Stimulated activated CD4-positive, alpha-beta T cell treated with anti-CD3 and anti-CD28 coated beads, Interleukin-4, amount 100 ng/mL, for 1 hour (primary cell): ENCODE measurements around the gene TIMP2.
"Not testable (repeated sequence)": the region's sequence is repeated elsewhere in the genome, so short reads cannot be mapped to it uniquely, and the experiment has no call there.

Experiments
- DNase-seq: peaks from one replicate; pipeline ENCODE4 v3.0.0-alpha.2; 2020

Gene TIMP2, protein sequence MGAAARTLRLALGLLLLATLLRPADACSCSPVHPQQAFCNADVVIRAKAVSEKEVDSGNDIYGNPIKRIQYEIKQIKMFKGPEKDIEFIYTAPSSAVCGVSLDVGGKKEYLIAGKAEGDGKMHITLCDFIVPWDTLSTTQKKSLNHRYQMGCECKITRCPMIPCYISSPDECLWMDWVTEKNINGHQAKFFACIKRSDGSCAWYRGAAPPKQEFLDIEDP

DNA sequence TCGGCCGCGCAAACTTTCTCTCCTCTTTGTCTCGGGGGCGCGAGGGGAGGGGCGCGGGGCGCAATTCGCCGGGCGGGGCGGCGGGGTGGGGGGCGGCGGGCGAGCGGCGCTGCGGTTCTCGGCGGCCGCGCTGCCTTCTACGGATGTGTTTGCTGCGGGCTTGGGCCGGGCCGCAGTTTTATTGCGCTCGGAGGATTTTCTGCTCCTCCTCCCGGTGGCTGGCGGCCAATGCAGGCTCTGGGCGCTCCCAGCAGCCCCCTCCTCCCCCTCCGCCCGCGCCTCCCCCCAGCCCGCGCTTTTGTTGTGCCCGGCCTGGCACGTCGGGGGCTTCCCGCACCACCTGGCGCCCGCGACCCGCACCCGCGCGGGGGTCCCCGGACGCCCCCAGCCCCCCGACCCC lies at the start of gene TIMP2:
Gene TIMP2 (minus strand): TSS at position 154 of the 400 bp plus-strand sequence. CDS start 299 bp downstream, outside the sequence.
- peak; percentile 66 for DNase-seq

DNA sequence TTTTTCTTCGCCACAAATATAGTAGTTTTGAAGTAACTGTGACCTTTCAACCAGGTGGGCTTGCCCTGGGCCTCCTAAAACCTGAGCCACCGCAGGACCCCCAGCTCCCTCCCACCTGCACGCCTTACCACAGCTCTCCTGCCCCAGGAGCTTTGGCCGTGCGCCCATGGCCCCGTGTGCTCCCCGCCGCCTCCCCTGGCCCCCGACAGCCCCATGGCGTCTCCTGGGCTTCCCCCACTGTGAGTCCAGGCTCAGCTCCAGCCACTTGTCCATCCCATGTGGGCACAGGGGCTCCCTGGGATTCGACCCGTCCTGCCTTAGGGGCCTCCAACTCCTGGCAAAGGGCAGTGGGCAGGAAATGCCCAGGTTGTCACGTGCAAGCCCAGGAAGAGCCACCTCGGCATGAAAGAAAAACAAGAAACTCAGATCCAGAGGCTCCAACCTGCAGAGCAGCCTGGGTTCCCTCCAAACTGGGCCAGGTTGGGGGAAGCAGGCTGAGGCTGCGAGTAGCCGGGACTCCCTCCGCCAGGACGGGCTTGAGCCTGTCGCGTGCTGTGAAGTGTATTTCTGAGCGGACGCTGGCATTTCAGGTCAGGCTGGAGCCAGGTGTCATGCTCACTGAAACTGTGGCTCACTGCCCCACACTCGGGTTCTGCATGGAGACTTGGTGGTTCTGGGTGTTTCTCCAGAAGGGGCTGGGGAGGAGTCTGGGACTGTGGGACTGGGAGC lies 48.8 kb upstream of the TIMP2 start:
- no peak for DNase-seq

DNA sequence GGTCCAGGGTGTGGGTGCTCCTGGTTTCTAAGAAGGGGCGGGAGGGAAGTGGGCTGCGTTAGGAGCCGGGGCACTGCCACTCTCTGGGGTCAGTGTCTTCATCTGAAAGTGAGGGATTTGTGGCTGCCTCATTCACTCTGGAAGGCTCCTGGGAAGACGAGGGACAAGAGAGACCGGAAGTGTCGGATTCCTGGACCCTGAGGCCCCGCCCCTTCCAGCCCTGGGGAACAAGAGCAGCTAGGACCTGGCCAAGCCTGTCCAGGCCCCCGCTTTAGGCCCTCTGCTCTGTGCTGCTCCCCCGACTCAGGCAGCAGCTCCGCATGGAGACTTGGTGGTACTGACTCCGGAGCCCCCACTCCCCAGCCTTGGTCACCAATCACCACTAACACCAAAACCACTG lies 48.0 kb upstream of the TIMP2 start:
- no peak for DNase-seq

DNA sequence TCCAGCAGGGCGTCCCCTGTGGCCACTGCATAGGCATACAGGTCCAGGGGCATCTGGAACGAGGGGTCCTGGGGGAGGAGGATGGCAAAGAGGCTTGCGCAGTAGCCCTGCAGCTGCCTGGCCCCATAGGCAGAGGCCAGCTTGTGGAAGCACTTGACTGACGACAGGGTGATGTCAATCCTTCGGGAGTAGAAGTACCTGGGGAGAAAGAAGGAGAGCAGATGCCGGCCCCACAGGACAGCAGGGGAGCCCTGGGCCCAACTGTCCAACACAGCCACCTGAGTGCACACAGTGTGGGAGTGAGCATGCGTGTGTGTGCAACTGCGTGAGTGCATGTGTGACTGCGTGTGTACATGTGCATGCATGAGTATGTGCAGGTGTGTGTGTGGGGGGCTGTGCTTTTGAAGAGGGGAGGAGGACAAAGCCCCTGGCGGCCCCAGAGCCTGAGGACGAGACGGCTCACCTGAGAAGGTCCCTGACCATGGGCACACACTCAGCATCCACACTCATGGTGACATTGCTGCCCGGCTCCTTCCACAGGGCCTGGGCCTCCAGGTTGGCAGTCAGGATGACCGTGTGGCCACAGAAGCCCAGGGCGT lies 47.4 kb upstream of the TIMP2 start:
- no peak for DNase-seq

DNA sequence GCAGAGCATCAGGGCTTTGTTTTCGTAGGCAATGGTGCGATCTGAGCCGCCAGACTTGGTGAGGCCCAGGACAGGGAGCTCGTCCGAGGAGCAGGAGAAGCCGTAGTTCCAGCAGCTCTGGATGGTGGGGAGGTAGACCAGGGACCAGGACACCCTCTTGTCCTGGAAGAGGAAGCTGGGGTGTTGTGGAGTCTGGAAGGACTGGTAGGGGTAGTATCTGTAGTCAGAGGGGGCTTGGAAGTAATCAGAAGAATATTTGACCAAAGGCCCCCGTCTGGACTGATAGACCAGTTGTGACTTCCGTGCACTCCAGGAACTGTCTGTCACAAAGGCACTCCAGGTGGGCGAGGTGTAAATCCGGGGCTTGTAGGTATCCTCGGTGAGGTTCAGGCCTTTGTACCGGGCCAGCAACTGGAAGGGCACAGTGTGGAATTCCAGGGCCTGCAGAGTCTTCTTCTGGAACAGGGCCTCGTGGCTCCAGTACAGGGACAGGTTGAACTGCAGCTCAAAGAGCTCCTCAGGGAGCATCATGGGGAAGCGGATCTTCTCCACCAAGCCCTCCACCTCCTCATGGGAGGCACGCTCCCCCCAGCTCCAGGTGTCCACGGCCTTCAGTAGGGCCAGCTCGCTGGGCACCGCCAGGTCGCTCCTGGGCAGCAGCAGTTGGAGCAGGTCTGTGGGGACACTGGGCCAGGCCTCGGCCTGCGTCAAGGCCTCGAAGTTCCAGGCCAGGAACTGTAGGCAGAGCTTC lies 46.7 kb upstream of the TIMP2 start:
- no peak for DNase-seq

DNA sequence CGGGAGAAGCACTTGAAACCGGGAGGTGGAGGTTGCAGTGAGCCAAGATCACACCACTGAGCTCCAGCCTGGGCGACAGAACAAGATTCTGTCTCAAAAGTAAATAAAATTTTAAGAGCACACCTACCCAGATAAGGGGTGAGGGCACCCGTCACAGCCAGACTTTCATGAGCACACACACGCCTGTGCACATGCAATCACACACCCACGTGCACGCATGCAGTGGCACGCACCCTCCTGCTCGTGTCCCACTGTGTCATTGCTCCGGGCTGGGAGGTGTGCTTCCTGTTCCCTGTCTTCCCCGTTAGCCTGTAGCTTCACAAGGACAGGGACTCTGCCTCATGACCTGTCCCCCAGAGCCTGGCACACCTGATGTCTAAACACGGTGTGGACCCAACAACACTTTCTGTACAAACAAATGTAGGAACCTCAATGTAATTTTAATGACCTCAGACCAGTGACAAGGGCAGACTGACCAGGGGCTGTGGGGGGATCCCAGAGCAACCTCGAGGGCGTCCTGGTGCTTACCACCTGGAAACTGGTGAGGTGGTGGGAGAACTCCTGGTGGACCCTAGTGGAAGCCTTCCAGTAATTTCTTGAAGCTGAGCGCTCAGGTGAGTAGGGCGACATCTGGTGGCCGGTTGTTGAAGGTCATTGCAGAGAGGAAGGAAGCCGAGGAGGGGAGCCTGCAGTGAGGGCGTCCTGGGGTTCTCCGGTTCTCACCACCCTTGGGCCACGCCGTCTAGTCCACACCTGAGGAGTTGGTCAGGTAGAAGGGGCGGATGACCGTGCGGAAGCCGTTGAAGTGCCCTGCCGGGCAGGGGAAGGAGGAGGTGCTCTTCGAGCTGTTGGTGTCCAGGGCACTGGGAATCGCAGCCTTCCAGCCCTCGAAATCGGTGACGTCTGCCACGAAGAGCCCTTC lies 45.9 kb upstream of the TIMP2 start:
- DNase-seq, result peak; percentile 81

DNA sequence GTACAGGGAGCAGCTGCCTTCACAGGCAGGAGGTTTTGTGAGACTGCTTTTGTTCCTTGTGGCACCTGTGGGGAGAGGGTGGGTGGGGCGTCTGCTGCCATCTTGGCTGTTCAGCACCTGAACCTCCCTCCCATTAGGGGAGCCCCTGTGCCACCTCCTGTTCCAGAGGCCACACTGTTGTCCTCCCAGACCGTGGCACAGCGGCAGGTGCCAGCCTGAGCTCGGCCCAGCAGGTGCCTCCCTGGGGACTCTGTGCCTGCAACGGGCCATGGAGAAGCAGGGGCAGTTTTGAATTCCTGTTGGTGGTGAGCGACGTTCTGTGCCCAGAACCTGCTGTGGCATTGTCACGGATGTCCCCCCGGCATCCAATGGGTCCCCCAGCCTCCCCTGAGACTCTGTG lies 44.7 kb upstream of the TIMP2 start:
- DNase-seq, result no peak

DNA sequence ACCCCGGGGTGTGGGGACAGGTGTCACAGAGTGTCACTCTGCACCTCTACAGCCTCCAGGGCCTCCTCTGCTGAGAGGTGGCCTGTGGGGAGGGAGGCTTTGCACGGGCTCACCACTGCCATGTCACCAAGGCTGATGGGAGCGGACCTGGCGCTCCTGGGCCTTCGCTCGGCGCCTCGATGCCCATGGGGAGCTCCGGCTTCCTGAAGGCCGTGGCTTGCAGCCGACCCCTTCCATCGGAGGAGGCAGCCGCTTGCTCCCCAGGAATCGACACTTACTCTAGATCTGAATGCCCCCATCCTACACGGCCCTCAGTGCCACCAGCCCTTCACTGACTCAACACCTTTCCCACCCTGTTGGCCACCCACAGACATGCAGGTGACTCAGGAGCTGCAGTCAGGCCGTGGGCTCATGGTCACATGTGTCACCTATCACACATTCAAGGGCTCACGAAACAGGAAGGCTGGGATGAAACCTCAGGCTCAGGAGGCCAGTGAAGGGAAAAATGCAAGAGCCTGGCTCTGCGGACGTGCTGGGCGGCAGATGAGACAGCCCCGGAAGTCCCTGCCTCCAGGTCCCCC lies 42.7 kb upstream of the TIMP2 start:
- no peak for DNase-seq

DNA sequence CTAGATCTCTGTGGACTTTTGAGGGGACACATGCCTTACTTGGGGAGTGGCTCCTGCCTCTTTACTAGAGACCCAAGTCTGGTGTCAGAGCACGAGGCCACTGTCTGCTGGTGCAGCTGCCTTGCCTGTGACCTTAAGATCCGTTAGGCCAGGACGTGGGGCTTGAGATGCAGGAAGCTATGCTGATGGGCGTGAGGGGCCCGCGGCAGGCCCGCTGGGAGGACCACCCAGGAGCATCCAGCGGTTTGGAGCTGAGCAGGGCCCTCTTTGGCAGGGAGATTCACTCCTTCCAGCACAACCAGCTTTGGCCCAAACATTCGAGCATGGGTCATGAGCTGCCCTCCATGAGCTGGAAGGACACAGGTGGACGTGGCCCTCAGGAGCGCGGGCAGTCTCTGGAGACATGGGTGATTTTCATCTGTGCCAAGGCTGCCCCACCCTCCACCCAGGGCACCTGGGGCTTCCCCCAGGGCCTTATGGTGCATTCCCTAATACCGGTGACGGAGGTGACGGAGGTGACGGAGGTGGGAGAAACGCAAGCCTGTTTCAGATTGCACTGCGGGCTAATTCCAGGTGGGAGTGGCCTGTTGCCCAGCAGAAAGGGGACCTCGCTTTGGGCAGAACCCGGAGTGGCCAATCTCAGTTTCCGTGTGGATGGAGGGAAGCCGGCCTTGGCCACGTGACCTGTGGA lies 41.9 kb upstream of the TIMP2 start:
- no peak for DNase-seq

DNA sequence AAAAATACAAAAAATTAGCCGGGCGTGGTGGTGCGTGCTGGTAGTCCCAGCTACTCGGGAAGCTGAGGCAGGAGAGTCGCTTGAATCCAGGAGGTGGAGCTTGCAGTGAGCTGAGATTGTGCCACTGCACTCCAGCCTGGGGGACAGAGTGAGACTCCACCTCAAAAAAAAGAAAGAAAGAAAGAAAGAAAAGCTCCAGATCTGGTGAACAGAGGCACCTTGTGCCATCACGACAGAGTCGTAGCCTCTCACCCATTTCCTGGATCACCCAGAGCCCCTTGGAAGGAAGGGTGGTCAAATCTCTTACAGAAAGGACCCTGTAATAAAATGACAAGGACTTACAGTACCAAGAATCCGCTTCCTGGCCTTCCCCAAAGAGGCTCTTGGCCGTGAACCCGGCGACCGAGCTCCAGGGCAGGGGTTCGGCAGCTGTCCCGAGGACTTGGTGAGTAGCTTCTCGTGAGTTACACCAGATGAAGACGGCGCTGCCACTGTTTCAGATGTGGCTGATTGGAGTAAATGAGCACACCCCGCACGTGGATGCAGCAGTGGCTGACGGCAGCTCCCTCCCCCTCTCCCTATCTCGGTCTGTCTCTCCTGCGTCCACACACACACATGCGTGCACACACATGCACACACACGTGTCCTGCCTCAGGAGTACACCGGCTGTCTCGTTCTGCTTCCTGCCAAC lies 41.1 kb upstream of the TIMP2 start:
- no peak for DNase-seq

DNA sequence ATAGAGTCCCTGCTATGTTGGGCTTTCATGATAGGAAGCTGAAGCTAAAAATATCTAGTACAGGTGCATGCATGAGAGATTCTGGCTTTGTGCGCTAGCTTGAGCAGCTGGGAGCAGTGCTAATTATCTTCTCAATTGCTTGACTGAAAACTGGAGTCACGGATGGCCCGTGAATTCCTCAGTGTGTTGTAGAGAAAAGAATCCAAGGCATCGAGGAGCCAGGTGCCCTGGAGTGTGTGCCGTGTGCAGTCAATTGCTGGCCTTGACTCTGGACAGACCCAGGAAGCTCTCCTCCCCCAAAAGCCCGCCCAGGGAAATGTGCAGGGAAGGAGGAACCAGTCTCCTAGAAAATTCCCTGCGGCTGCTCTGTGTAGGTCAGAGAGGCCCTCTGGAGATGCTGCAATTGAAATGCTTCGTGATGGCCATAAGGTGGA lies 40.3 kb upstream of the TIMP2 start:
- no peak for DNase-seq

DNA sequence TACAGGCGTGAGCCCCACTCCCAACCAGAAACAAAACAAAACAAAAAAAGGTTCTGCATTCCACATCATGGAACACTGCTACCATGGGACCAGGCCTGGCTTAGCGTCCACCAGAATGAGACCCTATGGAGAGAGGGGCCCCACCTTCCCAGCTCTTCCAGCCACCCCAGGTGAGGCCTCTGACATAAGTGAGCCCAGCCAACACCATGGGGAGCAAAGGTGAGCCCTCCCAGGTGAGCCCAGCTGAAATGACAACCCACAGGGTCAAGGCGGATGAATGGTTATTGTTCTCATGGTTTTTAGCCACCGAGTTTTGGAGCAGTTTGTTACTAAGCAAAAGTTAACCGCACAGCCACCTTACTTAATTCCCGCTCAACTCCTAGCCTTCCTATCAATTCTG lies 38.2 kb upstream of the TIMP2 start:
- DNase-seq, result no peak

DNA sequence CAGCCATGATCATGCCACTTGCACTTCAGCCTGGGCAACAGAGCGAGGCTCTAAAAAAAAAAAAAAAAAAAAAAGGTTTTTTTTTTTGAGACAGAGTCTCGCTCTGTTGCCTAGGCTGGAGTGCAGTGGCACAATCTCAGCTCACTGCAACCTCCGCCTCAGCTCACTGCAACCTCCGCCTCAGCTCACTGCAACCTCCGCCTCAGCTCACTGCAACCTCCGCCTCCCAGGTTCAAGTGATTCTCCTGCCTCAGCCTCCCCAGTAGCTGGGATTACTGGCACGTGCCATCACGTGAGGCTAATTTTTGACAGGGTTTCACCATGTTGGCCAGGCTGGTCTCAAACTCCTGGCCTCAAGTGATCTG lies 37.8 kb upstream of the TIMP2 start:
- not testable (repeated sequence) for DNase-seq

DNA sequence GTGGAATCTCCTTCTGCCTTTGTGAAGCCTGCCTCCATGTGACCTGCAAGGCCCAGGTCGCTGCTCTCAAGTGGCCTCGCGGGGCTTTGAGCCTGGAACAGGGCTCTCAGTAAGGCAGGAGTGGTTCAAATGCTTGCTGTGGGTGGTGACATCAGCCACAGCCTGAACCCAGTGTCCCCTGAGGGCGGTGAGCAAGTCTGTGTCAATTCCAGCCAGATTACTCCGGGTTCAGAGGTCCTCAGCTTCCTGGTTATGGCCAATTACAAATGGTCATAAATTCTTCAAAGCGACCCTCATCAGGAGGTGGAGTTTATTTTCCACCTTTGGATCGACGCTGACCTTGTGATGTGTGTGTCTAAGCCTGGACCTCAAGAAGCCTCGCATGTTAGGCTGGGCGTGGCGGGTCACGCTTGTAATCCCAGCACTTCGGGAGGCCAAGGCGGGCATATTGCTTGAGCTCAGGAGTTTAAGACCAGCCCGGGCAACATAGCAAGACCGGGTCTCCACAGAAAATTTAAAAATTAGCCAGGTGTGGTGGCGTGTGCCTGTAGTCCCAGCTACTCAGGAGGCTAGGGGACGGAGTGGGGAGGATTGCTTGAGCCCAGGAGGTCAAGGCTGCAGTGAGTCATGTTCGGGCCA lies 37.3 kb upstream of the TIMP2 start:
- no peak for DNase-seq

DNA sequence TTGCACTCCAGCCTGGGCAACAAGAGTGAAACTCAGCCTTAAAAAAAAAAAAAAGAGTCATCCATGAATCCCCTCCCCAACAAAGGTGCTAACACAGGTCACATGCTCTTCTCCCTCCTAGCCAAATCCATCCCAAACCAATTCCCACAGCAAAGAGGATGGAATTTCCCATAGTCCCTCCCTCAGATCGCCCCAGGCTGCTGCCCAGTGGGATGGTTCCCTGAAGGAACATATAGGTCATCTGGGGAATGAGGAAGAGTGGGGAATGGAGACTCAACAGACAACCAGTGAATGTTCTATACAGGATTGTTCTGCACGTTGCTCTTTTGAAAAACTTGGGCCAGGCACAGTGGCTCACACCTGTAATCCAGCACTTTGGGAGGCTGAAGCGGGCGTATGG lies 36.4 kb upstream of the TIMP2 start:
- no peak for DNase-seq

DNA sequence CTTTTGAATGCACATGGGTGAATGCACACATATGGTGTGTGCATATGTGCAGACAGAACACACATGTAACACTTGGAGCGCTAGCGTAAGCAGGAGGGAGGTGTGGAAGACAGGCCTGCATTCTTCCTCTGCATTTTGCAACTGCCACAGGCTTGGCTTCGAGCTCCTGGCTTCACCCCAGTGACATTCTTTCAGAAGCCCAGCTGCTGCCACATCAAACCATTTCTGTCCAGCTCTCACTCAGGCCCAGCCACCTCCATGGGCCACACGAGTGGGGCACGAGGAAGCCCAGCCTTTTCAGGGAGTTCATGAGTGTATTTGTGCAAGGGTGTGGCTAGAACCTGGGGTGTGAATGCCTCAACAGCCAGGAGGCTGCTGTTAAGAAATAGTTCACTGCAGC lies 35.7 kb upstream of the TIMP2 start:
- DNase-seq, result no peak

DNA sequence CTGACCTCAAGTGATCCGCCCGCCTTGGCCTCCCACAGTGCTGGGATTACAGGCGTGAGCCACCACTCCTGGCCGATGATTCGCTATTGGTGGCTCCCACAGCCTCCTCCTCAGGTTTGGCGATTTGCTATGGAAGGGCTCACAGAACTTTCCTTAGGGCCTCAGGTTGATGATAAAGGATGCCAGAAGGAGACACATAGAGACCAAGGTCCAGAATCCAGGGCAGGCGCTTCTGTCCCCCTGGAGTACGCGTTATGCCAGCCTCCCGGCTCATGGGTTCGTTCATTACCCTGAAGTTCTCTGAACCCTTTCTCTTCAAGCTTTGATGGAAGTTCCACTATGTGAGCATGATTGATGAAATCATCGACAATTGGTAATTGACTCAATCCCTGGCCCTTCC lies 34.6 kb upstream of the TIMP2 start:
- DNase-seq, result no peak

DNA sequence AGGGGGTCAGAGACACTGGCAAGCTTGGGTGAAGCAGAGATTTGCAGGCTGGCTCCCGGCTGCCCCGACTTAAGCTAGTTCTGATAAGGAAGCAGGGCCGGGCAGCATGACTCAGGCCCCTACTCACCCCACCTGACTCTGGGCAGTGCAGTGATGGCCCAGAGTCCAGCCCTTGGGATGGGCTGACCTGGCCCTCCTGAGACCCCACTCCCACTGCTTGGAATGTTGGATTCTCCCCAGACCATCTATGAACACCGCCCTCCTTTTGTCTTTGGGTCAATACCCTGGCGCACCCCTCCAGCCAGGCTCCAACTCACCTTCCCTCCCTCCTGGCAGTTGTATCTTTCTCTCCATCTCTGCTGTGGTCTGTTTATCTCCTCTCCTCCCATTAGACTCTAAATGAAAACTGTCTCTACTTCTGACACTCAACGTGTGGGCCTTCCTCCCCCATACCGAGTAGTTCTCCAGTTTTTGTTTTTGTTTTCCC lies 33.5 kb upstream of the TIMP2 start:
- DNase-seq, result no peak

DNA sequence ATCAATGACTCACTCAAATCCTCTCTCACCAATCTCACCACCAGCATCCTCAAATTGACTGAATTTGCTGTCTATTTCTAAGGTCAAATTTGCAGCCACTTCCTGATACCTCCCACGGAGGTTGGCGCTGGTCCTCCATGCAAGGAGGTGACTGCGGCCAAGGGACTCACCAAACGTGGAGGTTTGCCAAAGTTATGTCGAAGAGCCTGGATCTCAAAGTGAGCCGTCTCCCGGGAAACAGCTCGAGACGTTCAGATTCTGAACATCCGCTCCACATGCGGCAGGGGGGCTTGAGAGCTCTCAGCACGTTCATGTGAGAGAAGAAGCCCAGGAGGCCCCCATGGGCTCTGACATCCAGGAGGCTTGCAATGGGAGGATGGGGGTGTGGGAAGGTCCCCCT lies 31.9 kb upstream of the TIMP2 start:
- DNase-seq, result no peak

DNA sequence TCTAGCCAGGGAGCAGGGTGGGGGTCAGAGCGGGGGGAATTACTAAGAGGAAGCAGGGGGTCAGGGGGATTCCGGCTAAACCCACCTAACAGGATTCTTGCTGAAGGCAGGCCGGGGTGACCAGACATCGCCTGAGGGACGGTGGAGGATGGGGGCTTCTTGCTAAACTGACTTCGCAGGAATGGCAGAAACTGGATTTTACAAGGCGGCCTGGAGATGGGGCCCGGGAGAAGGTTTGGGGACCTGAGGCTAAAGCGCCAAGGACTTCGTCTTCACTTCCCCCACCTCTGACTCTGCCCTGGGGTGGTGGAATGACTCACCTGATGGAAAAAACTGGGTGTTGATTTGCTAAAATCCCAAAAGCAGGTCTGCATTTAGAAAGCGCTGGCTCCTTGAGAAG lies 31.1 kb upstream of the TIMP2 start:
- no peak for DNase-seq
